Stimulated activated naive CD8-positive, alpha-beta T cell treated with anti-CD3 and anti-CD28 coated beads, Interleukin-15, amount 100 ng/mL, for 72 hours (primary cell): Measurements from ENCODE around the gene FBXW11.
A peak's percentile ranks its signal among the peaks of the same experiment; 100 is the strongest.

ENCODE experiments used
- ATAC-seq: fragments of 150-1000 bp; cut with Tn5 transposase; 2 replicates; pipeline ENCODE4 v1.10.0; 2021; ENCODE audit warnings: mild to moderate bottlenecking, moderate library complexity
- DNase-seq, 2 donors: peaks; one replicate each; pipeline ENCODE4 v3.0.0; 2021 to 2022
- H3K27ac Mint-ChIP-seq, 2 donors: one replicate each; pipeline ENCODE4 v1.8.0; 2022; ENCODE audit warnings: mild to moderate bottlenecking in 2 of 2, mixed read lengths in 2 of 2, moderate library complexity in 2 of 2
- H3K27me3 Mint-ChIP-seq: one replicate; pipeline ENCODE4 v1.8.0; 2022; ENCODE audit warnings: mixed read lengths
- H3K4me1 Mint-ChIP-seq: one replicate; pipeline ENCODE4 v1.8.0; 2022; ENCODE audit warnings: mild to moderate bottlenecking, mixed read lengths
- H3K4me3 Mint-ChIP-seq, 2 donors: one replicate each; pipeline ENCODE4 v1.8.0; 2022; ENCODE audit warnings: mild to moderate bottlenecking in 2 of 2, mixed read lengths in 2 of 2, moderate library complexity in 1 of 2
- H3K9me3 Mint-ChIP-seq, 2 donors: one replicate each; pipeline ENCODE4 v1.8.0; 2022; ENCODE audit warnings: mixed read lengths in 2 of 2

Gene FBXW11

DNA sequence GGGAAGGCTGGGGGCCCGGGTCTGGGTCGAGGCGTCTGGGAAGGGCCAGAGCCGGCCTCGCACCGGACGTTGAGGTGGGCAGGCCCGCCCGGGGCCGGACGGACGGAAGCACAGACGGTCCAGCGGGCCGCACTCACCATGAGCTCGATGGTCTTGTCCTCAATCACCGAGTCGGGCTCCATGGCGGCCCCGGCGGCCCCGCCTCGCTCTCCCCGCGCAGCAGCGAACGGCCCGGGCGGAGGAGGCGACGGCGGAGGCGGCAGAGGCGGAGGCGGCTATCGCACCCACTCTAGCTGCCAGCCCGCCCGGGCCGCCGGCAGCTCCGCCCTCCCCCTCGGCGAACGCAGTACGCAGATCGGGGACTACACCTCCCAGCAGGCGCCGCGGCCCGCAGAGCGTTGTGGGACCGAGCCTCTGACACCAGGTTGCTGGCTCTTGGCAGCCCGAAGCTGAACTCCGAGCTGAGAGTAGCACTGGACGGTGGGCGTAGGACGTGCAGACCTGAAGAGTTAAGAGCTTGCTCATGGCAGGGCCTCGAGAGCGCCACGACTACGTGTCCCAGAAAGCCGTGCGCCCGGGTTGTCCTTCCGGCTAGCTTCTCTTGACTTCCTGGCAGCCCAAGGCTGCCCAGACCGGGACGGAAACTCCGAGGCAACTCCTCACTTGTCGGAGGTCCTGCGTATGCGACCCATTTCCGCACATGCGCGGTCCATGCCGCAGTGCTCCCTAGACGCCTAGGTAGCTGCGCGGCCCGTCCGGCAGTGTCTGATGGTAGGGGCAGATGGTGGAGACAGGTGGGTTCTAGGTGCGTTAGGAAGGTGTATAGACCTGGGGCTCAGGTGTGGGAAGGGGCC is at the start of gene FBXW11:
Gene FBXW11, minus strand, starts transcription at position 318 of the 854 bp plus-strand sequence. Its CDS starts 136 bp downstream, at position 182.
- peak within 1 kb of the TSS; percentile 91 to 99 for H3K4me3 Mint-ChIP-seq
- ATAC-seq (peak; percentile 90), DNase-seq (peak; percentile 93 to 96)
- H3K27me3 Mint-ChIP-seq: no peaks in the 10 kb centered on the region
- peak within 1 kb of the TSS; percentile 97 to 99 for H3K27ac Mint-ChIP-seq
- no peaks in the 10 kb centered on the region for H3K9me3 Mint-ChIP-seq
- H3K4me1 Mint-ChIP-seq: peaks cover 56% of the 10 kb centered on the region

DNA sequence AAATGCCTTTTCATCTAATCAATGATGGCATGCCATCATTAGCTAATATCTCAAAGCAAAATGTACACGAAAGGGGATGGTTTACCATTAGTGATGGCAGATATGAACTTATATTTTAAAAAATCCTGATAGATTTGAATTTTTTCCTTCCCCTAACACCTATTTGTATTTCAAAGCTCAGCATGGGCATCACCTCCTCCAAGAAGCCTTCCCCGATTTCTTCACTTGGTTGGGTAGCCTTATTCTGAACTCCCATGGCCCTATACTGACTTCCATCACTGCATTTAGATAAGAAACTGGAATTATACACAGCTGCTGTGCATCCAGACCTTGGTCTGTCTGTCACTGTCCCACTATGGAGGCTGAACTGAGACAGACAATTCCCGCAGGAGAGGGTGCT is 49.6 kb upstream of the FBXW11 start:
- Mint-ChIP-seq H3K27ac (no peak overlapping the region), H3K4me3 (no peak overlapping the region), H3K27me3 (no peaks in the 10 kb centered on the region), H3K9me3 (no peaks in the 10 kb centered on the region), H3K4me1 (peaks cover 17% of the 10 kb centered on the region)
- DNase-seq (no peak), ATAC-seq (no peak)

DNA sequence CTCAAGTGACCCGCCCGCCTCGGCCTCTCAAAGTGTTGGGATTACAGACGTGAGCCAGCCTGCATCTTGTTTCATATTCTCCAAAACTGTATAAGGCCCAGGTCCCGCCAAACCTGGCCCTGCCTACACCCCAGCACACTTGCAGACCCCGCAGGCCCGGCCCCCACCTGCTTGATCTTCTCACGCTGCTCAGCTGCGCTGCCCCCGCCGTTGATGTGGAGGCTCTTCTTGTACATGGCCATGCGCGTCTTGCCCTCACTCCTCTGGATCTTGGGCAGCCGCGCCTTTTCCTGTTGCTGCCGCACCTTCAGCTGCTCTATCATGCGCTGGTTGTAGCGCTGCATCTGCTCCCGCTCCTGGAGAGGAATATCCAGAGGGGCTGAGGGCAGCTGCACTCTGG is 49.0 kb upstream of the FBXW11 start:
- no peaks in the 10 kb centered on the region for H3K27me3 Mint-ChIP-seq
- H3K27ac Mint-ChIP-seq: peak overlapping the region in 1 of 2 donors; percentile 90
- H3K4me3 Mint-ChIP-seq: no peak overlapping the region
- no peak for ATAC-seq
- H3K4me1 Mint-ChIP-seq: peaks cover 17% of the 10 kb centered on the region
- no peak for DNase-seq
- no peaks in the 10 kb centered on the region for H3K9me3 Mint-ChIP-seq

DNA sequence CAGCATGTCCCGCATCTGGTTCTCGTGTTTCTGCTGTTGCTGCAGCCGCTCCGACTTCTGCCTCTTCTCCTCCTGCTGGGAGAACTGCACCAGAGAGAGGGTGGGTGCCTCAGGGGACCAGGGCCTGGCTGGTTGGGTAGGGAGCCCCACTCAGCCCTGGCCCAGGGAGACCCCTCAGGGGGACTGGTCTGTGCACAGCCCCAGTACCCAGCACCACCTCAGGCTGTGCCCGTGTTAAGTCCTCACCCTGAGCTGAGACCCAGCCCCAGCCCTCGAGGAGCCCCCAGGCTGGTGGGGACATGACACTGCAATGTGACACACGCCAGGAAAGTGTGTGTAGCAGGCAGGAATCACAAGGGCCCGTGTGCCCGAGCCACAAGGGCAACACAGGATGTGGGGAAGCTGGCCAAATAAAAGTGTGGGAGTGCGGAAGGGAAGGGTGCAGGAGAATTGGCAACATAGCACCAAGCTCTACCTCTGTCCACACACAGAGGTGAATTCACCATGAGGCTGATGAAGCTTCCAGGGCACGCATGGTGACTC is 48.2 kb upstream of the FBXW11 start:
- Mint-ChIP-seq H3K27me3 (no peaks in the 10 kb centered on the region), H3K27ac (peak overlapping the region in 1 of 2 donors; percentile 54), H3K4me3 (no peak overlapping the region), H3K9me3 (no peaks in the 10 kb centered on the region), H3K4me1 (peaks cover 11% of the 10 kb centered on the region)
- ATAC-seq: peak; percentile 55
- no peak for DNase-seq

DNA sequence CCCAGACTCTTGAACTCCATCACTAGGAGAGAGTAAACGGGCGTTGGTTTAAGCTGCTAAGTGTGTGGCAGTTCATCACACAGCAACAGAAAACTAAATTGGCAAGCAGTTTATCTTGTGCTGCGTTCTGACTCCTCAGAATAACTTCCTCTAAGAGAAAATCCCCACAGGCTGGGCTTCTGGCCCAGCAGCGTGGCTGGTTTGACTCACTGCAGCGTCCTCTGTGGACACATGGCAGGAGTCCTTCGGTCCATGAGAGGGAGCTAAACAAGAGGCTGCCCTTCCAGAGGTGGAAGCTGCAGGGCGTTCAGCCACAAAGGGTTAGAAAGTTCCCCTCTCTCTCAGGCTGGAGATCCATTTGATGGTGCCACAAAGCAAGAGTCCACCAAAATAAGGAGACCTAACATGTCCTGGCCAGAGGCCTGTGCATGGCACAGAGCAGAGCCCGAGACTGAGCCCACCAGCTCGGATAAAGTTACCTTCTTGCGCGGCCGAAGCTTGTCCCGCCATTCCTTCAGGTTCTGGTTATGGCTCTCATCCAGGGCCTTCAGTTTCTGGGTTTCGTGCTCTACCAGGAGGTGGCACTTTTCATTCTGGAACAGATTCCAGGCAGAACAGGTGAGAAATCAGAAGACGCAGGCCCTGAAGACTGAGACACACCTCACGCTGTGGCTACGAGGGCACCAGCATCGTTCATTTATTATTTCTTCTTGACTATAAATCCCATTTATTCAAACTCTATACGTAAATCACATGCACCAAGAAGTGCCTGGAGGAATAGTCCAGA is 46.2 kb upstream of the FBXW11 start:
- Mint-ChIP-seq H3K4me1 (peaks cover 25% of the 10 kb centered on the region), H3K27ac (peak overlapping the region in 1 of 2 donors; percentile 89), H3K27me3 (no peaks in the 10 kb centered on the region), H3K9me3 (no peaks in the 10 kb centered on the region), H3K4me3 (no peak overlapping the region)
- no peak for DNase-seq
- no peak for ATAC-seq

DNA sequence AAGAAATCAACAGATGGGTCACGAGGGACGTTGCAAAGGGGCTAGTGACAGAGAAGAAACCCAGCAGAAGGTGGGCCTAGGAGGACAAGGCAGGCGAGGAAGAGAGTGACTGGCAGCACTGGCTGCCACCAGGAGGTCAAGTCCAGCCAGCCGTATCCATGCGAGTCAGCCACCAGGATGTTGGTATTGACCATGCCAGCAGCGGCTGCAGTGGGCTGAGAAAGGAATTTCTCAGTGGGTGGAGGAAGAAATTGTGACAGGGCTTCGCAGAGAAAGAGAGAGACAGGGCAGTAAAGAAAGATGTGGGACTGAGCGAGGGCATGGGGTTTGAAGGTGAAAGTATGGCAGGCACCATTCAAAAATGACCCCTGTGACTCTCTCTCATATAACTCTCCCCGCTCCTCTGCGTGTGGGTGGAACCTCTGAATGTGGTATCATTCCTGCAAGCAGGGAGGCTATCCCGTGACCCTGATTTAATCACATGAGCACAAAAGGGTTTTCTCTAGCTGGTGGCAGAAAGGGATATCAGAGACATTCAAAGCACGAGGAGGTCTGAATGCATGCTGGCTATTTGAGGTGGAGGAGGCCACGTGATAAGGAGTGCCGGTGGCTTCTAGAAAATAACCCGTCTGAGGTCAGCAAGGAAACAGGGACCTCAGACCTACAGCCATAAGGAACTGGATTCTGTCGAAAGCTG is 45.4 kb upstream of the FBXW11 start:
- H3K27me3 Mint-ChIP-seq: no peaks in the 10 kb centered on the region
- ATAC-seq: no peak
- peaks cover 26% of the 10 kb centered on the region for H3K4me1 Mint-ChIP-seq
- no peak for DNase-seq
- H3K4me3 Mint-ChIP-seq: no peak overlapping the region
- peak overlapping the region in 1 of 2 donors; percentile 87 for H3K27ac Mint-ChIP-seq
- H3K9me3 Mint-ChIP-seq: no peaks in the 10 kb centered on the region

DNA sequence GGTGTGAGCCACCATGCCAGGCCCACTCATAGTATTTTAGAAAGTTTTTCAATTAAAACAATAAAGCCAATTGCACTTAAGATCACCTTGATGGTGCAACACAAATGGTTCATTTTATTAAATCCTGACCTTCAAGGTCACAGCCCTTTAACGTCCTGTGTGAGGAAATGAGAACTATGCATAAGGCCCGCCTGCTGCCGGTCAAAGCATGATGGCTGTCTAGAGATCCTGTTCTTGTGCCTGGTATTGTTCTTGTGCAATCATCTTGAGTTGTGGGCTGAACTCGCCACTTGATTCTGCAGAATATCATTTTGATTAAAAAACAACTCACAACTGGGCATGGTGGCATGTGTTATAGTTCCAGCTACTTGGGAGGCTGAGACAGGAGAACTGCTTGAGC is 43.6 kb upstream of the FBXW11 start:
- Mint-ChIP-seq H3K27ac (no peak overlapping the region), H3K4me3 (no peak overlapping the region), H3K27me3 (no peaks in the 10 kb centered on the region), H3K9me3 (no peaks in the 10 kb centered on the region), H3K4me1 (peaks cover 27% of the 10 kb centered on the region)
- ATAC-seq (no peak), DNase-seq (no peak)

DNA sequence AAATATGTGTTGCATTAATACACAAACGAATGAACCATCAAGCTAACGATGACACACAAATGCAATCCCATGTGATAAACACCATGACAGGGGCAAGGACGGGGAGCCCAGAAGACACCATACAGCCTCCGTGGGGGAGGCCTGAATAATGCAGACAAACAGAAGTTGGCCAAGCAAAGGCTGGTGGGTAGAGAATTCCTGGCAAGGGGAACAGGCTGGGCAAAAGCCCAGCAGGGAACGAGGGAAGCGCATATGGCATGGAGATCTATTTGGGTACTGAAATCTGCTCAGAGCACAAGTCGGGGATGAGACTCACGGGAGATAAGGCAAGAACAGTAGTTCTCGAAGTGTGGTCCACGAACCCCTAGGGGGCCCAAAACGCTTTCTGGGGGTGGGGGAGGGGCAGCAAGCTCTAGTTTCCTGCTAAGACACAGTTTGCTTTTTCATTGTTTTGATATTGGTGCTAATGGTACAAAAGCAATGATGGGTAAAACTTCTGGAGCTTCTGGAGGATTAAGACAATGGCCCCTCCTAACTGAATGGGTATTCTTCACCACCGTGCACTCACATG is 42.9 kb upstream of the FBXW11 start:
- no peak for ATAC-seq
- no peak overlapping the region for H3K4me3 Mint-ChIP-seq
- H3K4me1 Mint-ChIP-seq: peaks cover 34% of the 10 kb centered on the region
- peak overlapping the region; percentile 36 to 93 for H3K27ac Mint-ChIP-seq
- H3K27me3 Mint-ChIP-seq: no peaks in the 10 kb centered on the region
- no peaks in the 10 kb centered on the region for H3K9me3 Mint-ChIP-seq
- DNase-seq: no peak

DNA sequence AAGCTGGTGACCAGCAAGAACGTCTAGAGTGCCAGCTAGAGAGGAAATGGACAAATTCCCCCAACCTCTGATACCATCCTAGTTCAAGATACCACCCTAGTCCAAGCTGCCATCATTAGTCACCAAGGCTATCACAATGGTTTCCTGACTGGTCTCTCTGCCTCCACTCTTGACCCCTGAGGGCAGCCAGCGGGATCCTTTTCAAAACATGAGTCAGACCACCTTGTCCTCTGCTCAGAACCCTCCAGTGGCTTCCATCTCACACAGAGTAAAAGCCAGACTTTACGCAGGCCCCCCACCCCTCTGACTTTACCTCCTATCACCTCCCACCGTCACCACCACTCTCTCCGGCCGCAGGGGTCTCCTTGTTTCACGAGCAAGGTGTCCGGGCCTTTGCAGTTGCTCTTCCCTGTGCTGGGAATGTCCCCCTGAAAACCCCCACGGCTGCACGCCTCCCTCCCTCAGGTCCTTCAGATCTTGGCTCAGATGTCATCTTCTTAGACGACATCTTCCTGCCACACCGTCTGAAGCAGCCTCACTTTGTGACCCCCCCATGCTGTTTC is 42.2 kb upstream of the FBXW11 start:
- H3K27me3 Mint-ChIP-seq: no peaks in the 10 kb centered on the region
- H3K9me3 Mint-ChIP-seq: no peaks in the 10 kb centered on the region
- DNase-seq (no peak), ATAC-seq (no peak)
- H3K27ac Mint-ChIP-seq: peak overlapping the region; percentile 14 to 93
- H3K4me3 Mint-ChIP-seq: no peak overlapping the region
- H3K4me1 Mint-ChIP-seq: peaks cover 35% of the 10 kb centered on the region

DNA sequence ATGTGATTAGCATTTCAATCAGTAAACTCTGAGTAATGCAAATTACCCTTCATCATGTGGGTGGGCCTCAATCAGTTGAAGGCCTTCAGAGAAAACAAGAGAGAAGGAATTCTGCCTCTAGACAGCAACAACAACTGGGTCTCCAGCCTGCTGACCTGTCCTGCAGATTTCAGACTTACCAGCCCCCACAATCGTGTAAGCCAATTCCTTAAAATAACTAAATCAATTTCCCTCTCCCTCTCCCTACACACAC is 41.7 kb upstream of the FBXW11 start:
- no peak overlapping the region for H3K4me3 Mint-ChIP-seq
- no peaks in the 10 kb centered on the region for H3K9me3 Mint-ChIP-seq
- peaks cover 40% of the 10 kb centered on the region for H3K4me1 Mint-ChIP-seq
- ATAC-seq (no peak), DNase-seq (no peak)
- peak overlapping the region in 1 of 2 donors; percentile 93 for H3K27ac Mint-ChIP-seq
- H3K27me3 Mint-ChIP-seq: no peaks in the 10 kb centered on the region

DNA sequence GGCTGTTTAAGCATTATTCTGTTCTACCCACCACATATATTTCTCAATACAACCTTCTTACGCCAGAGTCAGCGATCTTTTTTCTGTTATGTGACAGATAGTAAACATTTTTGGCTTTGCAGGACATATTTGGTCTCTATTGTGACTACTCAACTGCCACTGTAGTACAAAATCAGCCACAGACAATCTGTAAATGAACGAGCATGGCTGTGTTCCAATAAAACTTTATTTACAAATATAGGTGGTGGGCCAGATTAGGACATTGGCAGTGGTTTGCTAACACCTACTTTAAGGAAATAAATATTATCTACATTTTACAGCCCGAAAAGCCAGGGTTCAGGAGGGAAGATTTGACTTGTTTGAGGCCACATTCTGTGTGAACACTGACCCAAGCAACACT is 40.2 kb upstream of the FBXW11 start:
- no peak overlapping the region for H3K4me3 Mint-ChIP-seq
- peak overlapping the region in 1 of 2 donors; percentile 7 for H3K27ac Mint-ChIP-seq
- H3K27me3 Mint-ChIP-seq: no peaks in the 10 kb centered on the region
- DNase-seq (no peak), ATAC-seq (no peak)
- peaks cover 41% of the 10 kb centered on the region for H3K4me1 Mint-ChIP-seq
- H3K9me3 Mint-ChIP-seq: no peaks in the 10 kb centered on the region

DNA sequence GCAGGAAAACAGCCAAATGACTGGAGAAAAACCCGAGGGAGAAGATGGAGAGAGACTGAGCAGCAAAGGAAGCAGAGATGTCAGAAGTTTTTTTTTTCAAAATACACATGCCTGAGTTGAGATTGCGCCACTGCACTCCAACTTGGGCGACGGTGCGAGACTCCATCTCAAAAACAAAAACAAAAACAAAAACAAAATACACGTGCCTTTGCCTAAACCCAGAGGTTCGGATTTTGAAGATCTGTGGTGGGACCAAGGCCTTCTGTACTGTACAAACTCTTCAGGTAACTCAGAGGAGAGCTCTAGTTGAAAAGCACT is 38.8 kb upstream of the FBXW11 start:
- Mint-ChIP-seq H3K4me1 (peaks cover 43% of the 10 kb centered on the region), H3K9me3 (no peaks in the 10 kb centered on the region), H3K4me3 (no peak overlapping the region), H3K27ac (no peak overlapping the region), H3K27me3 (no peaks in the 10 kb centered on the region)
- no peak for DNase-seq
- no peak for ATAC-seq

DNA sequence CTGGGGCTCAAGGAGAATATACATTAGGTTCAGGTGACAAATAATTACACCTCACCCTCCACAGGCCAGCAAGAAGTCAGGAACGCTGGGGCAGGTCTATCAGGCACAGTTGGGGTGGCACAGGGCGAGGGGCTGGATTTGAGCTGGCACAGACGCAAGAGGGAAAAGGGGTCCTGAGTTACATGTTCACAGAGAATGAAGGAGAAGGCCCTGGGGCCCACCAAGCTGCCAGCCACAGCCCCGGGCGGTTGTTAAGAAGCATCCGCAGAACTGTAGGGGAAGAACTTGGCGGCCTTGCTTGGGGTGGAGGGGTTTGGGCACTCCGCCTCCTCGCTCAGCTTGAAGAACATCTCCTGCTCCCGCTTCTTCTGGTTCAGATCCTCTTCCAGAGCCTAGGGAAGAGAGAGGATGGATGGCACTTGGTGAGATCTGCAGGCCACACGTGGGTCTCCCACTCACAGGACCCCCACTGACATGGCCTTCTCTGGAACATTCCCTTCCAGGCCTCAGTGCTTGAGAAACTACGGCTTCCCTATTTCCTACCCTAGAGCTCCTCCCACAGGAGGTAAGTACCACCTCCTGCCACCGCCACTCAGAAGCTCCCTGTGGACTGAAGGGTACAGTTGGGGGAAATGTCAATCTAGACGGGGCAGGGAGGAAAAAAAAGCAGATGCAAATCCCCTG is 38.3 kb upstream of the FBXW11 start:
- DNase-seq (no peak), ATAC-seq (no peak)
- Mint-ChIP-seq H3K27me3 (no peaks in the 10 kb centered on the region), H3K4me1 (peaks cover 48% of the 10 kb centered on the region), H3K9me3 (no peaks in the 10 kb centered on the region), H3K4me3 (no peak overlapping the region), H3K27ac (no peak overlapping the region)

DNA sequence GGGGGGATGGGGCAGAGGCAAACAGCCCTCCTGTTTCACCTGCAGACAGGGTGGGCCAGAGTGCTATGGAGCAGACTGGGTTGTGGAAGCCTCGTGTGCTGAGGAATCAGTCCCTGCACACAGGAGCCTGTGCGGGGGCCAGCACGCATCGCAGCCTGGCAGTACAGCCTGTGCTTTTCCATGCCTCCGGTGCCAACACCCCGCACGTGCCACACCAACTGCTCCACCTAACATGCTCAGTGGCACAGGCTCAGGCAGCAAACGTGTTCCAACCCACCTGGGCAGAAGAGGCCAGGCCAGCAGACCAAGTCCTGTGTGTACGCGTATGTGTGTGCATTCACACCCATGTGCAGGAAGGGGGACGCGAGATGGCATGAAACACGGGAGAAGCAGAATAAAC is 37.4 kb upstream of the FBXW11 start:
- no peaks in the 10 kb centered on the region for H3K27me3 Mint-ChIP-seq
- peak overlapping the region in 1 of 2 donors; percentile 58 for H3K27ac Mint-ChIP-seq
- no peak for DNase-seq
- no peaks in the 10 kb centered on the region for H3K9me3 Mint-ChIP-seq
- no peak for ATAC-seq
- H3K4me1 Mint-ChIP-seq: peaks cover 50% of the 10 kb centered on the region
- no peak overlapping the region for H3K4me3 Mint-ChIP-seq

DNA sequence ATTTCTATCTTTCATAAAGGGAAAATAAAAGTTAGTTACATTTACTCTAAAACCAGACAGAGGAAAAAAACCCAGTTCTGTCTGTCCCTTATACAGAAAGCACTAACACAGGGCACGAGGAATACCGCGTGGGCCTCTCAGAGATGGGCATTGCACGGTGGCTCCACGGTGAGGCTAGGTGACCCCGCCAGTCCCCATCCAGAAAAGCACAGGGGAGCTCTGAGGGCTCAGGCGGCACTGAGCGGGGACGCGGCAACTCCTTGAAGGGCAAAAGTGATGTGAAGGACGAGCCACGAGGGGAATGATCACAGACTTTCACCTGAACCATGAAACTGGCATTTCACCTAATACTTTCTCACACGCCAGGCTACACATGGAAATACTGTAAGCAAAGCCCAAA is 35.7 kb upstream of the FBXW11 start:
- no peak overlapping the region for H3K27ac Mint-ChIP-seq
- H3K4me3 Mint-ChIP-seq: no peak overlapping the region
- ATAC-seq (no peak), DNase-seq (no peak)
- no peaks in the 10 kb centered on the region for H3K9me3 Mint-ChIP-seq
- peaks cover 34% of the 10 kb centered on the region for H3K4me1 Mint-ChIP-seq
- H3K27me3 Mint-ChIP-seq: no peaks in the 10 kb centered on the region
